ENCODE measurements around the gene RGL2.
"Not testable (repeated sequence)": the region's sequence is repeated elsewhere in the genome, so short reads cannot be mapped to it uniquely, and the experiment has no call there.

The RGL2 gene

GRCh38 chr6:33298773-33299236, at the start of gene RGL2:
Gene RGL2 (minus strand): TSS chr6:33298942. CDS start chr6:33298610, 332 bp downstream.
- peak in 1 of 2 donors; percentile 48 for DNase-seq (ENCODE audit: low read depth in 2 of 2)

GRCh38 chr6:33347816-33348215, 49.1 kb upstream of the RGL2 start:
- DNase-seq (ENCODE audit: low read depth in 2 of 2), result no peak

- DNase-seq (ENCODE audit: low read depth in 2 of 2), result not testable (repeated sequence)
Observed at GRCh38 chr6:33346972-33347371, 48.2 kb upstream of the RGL2 start.

GRCh38 chr6:33344701-33345697, 46.3 kb upstream of the RGL2 start:
- peak; percentile 43 to 45 for DNase-seq (ENCODE audit: low read depth in 2 of 2)

GRCh38 chr6:33343953-33344611, 45.3 kb upstream of the RGL2 start:
- DNase-seq (ENCODE audit: low read depth in 2 of 2), result peak; percentile 9 to 45

- DNase-seq (ENCODE audit: low read depth in 2 of 2), result not testable (repeated sequence)
Observed at GRCh38 chr6:33343606-33343952, 44.8 kb upstream of the RGL2 start.

GRCh38 chr6:33339193-33339592, 40.5 kb upstream of the RGL2 start:
- DNase-seq (ENCODE audit: low read depth in 2 of 2), result no peak

GRCh38 chr6:33336495-33336894, 37.8 kb upstream of the RGL2 start:
- DNase-seq (ENCODE audit: low read depth in 2 of 2), result no peak

GRCh38 chr6:33335916-33336315, 37.2 kb upstream of the RGL2 start:
- no peak for DNase-seq (ENCODE audit: low read depth in 2 of 2)

- DNase-seq (ENCODE audit: low read depth in 2 of 2), result no peak
Observed at GRCh38 chr6:33333666-33334065, 34.9 kb upstream of the RGL2 start.

- no peak for DNase-seq (ENCODE audit: low read depth in 2 of 2)
Observed at GRCh38 chr6:33330736-33331135, 32.0 kb upstream of the RGL2 start.

- no peak for DNase-seq (ENCODE audit: low read depth in 2 of 2)
Observed at GRCh38 chr6:33329058-33329457, 30.3 kb upstream of the RGL2 start.

GRCh38 chr6:33324125-33324524, 25.4 kb upstream of the RGL2 start:
- DNase-seq (ENCODE audit: low read depth in 2 of 2), result no peak

GRCh38 chr6:33323623-33323948, 24.8 kb upstream of the RGL2 start:
- no peak for DNase-seq (ENCODE audit: low read depth in 2 of 2)

GRCh38 chr6:33321227-33321626, 22.5 kb upstream of the RGL2 start:
- DNase-seq (ENCODE audit: low read depth in 2 of 2), result no peak

GRCh38 chr6:33320315-33321181, 21.8 kb upstream of the RGL2 start:
- DNase-seq (ENCODE audit: low read depth in 2 of 2), result no peak

GRCh38 chr6:33319939-33320314, 21.2 kb upstream of the RGL2 start:
- no peak for DNase-seq (ENCODE audit: low read depth in 2 of 2)

- DNase-seq (ENCODE audit: low read depth in 2 of 2), result no peak
Observed at GRCh38 chr6:33318426-33319073, 19.8 kb upstream of the RGL2 start.

- peak; percentile 85 to 93 for DNase-seq (ENCODE audit: low read depth in 2 of 2)
Observed at GRCh38 chr6:33317669-33318425, 19.1 kb upstream of the RGL2 start, which contains the start of gene ZBTB22. Gene ZBTB22 (minus strand): TSS chr6:33317744. CDS start chr6:33316916, 828 bp downstream.

- no peak for DNase-seq (ENCODE audit: low read depth in 2 of 2)
Observed at GRCh38 chr6:33317419-33317668, 18.6 kb upstream of the RGL2 start.
